SK-N-SH treated with all-trans-retinoic acid at 6 μM for 48 hours (cell line): ENCODE data around the gene FHOD3.

ENCODE experiments used
- CSDC2 ChIP-seq: fragments of 250-450 bp; sonication (Bioruptor Pico); IDR thresholded peaks from 2 replicates; pipeline ENCODE4 v1.5.0; 2020; ENCODE audit warnings: mild to moderate bottlenecking, moderate library complexity
- ISL1 ChIP-seq: fragments of 250-450 bp; sonication (Bioruptor Pico); IDR thresholded peaks from 2 replicates; pipeline ENCODE4 v2.1.2; 2022; ENCODE audit warnings: mild to moderate bottlenecking, moderate library complexity
- PATZ1 ChIP-seq: fragments of 250-450 bp; sonication (Bioruptor Pico); IDR thresholded peaks from 2 replicates; pipeline ENCODE4 v1.8.0; 2020; ENCODE audit warnings: mild to moderate bottlenecking, moderate library complexity, borderline replicate concordance
- TCF4 ChIP-seq: fragments of 250-450 bp; sonication (Bioruptor Pico); IDR thresholded peaks from 2 replicates; pipeline ENCODE4 v1.8.0; 2021; ENCODE audit warnings: mild to moderate bottlenecking, moderate library complexity, borderline replicate concordance
- ZFP30 ChIP-seq: fragments of 450-650 bp; formaldehyde crosslinking; IDR thresholded peaks from 2 replicates; pipeline ENCODE4 v1.5.0; 2022; ENCODE audit warnings: mild to moderate bottlenecking, moderate library complexity
- ZNF565 ChIP-seq: fragments of 450-650 bp; formaldehyde crosslinking; conservative IDR thresholded peaks from 2 replicates; pipeline ENCODE4 v1.5.0; 2020; ENCODE audit warnings: low read depth, mild to moderate bottlenecking, moderate library complexity
- ZNF70 ChIP-seq: fragments of 450-650 bp; formaldehyde crosslinking; IDR thresholded peaks from 2 replicates; pipeline ENCODE4 v1.5.0; 2020; ENCODE audit warnings: mild to moderate bottlenecking, moderate library complexity
- ZNF8 ChIP-seq: fragments of 450-650 bp; formaldehyde crosslinking; IDR thresholded peaks from 2 replicates; pipeline ENCODE4 v1.5.0; 2020; ENCODE audit warnings: mild to moderate bottlenecking, moderate library complexity
- TF ChIP-seq, protein P1 (sequence below): fragments of 250-450 bp; sonication (Bioruptor Pico); IDR thresholded peaks from 2 replicates; pipeline ENCODE4 v1.8.0; 2021; ENCODE audit warnings: low read depth, mild to moderate bottlenecking, moderate library complexity, borderline replicate concordance

- TF ChIP-seq ZNF565 (CRISPR knock-in tag) (no peak), TCF4 (no peak), ISL1 (CRISPR knock-in tag) (no peak), ZFP30 (no peak), PATZ1 (no peak), ZNF70 (no peak), ZNF8 (CRISPR knock-in tag) (no peak), CSDC2 (CRISPR knock-in tag) (no peak)
- TF ChIP-seq, protein P1, sequence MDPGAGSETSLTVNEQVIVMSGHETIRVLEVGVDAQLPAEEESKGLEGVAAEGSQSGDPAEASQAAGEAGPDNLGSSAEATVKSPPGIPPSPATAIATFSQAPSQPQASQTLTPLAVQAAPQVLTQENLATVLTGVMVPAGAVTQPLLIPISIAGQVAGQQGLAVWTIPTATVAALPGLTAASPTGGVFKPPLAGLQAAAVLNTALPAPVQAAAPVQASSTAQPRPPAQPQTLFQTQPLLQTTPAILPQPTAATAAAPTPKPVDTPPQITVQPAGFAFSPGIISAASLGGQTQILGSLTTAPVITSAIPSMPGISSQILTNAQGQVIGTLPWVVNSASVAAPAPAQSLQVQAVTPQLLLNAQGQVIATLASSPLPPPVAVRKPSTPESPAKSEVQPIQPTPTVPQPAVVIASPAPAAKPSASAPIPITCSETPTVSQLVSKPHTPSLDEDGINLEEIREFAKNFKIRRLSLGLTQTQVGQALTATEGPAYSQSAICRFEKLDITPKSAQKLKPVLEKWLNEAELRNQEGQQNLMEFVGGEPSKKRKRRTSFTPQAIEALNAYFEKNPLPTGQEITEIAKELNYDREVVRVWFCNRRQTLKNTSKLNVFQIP (CRISPR knock-in tag), result no peak
Measured at GRCh38 chr18:36394486-36394885, 97.0 kb downstream of the FHOD3 start.
